ENCODE data around the gene KLHL29. TPM values are rescaled to one million over a fixed set of nuclear protein-coding genes. Genes with fewer than 3 reads are reported as not detected.
A peak's percentile ranks its signal among the peaks of the same experiment; 100 is the strongest.

Gene KLHL29
- polyA plus RNA-seq, 3 donors: 8.5 to 10.0 (median 8.8) TPM

DNA sequence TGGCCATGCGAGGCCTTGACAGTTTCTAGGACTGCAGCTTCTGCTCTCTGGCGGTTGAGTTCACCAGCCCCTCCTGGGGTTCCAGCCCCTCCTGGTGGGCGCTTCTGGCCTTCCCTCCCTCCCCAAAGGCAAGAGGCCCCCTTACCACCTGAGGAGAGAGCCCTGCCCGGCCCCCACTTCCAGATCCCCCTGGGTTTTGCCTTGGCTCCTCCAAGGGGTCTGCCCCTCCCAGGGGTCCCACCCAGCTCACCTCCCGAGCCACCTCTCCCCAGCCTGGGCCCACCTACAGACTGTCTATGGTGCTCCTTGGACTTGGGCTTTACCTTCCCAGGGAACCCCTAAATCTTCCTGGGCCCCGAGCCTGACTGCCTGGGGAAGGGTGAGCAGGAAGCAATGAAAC, 277.5 kb downstream of the KLHL29 start:
- DNase-seq (ENCODE audit: low read depth in 3 of 3, low spot score in 2 of 3): no peak

DNA sequence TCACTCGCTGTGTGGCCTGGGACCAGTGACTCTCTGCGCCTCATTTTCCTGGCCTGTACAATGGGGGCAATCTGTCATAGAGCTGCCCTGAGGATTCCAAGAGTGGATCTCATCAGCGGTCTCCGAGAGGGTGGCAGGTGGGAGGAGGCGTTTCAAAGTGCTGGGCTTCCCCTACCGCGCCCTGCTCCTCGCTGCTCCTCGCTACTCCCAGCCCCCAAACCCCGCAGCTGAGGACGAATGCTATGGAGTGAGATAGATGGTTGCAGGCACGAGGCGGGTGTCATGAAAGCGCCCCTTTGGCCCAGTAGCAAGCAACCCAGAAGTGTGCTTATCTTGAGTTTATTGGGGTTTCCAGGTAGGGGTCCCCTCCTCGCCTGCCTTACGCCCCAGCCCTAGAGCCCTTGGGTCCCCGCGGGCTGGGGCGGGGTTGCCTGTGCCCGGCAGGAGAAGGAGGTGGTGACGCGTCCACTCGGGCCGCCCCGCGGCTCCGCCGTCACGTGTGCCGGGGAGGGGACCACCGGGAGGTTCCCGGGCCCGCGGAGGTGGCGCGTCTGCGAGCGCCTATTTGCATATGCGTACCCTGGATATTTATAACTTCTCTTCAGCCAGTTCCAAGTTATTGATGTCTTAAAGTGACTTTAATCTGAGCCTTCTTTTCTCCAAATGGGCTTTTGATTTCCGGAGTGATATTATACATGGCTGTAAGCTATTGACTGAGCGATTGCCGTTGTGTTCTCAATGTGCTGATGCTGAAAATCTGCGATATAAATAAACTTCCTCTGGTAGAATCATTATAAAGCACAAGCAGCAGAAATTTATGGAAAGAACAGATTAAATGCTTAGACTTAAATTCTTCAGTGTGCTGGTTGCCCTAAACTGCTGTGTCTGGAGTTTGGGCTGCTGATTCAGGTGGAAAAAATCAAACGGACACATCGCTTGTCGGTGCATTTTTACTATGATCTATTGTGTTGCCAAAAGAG, 278.3 kb downstream of the KLHL29 start:
- DNase-seq (ENCODE audit: low read depth in 3 of 3, low spot score in 2 of 3): no peak

DNA sequence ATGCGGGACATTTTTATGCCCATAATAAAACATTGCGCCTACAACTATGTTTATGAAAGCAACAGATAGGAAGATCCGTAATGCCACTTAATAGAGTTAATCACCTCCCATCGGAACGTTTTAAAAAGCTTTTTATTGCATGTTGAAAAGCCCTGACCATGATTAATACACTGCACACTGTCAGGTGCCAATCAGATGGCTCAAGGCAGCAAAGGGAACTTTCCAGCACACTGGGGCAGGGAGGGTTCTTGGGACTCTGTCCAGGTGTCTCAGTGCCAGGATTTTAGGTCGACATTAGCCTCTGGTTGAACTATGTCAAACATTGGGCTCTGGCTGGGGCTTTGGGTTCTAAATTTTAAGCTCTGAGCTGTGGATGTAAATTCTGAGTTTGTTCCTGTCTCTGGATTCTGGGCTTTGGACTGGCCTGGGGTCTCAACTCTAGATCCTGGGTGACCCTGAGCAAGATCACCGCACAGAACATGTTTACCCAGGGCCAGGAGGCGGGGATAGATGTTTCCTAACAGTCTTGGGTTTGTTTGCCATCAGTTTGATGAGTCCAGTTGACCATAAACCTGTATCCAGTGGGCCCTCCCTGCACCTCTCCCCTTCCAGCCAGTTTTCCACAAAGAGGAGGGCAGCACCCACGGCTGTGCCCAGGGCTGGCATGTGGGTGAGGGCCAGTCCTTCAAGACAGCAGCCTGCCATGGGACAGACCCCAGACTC, 279.2 kb downstream of the KLHL29 start:
- no peak for DNase-seq (ENCODE audit: low read depth in 3 of 3, low spot score in 2 of 3)

GRCh38 chr2:23666241-23666979, 281.4 kb downstream of the KLHL29 start:
- DNase-seq (ENCODE audit: low read depth in 3 of 3, low spot score in 2 of 3): no peak

DNA sequence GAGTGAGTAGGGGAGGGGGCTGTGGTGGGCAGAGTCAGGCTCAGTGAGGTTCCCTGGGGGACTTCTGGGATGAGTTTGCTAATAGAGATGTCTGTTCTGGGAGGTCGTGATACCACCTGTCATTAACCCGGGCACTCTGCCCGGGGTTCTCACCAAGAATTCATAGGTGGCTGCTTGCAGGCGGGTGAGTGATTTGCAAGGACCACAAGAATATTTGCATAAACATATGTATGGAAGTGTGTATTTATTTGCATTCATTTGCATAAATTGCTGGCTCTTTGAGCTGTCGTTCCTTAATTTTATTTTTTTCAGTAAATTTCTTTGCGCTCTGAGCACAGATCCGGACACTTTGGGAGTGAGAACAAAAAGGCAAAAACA, 282.0 kb downstream of the KLHL29 start:
- no peak for DNase-seq (ENCODE audit: low read depth in 3 of 3, low spot score in 2 of 3)

- DNase-seq (ENCODE audit: low read depth in 3 of 3, low spot score in 2 of 3): no peak
These were observed 283.9 kb downstream of the KLHL29 start for GRCh38 chr2:23668756-23669304.

GRCh38 chr2:23669413-23670244, 284.6 kb downstream of the KLHL29 start:
- peak in 1 of 3 donors; percentile 62 for DNase-seq (ENCODE audit: low read depth in 3 of 3, low spot score in 2 of 3)

DNA sequence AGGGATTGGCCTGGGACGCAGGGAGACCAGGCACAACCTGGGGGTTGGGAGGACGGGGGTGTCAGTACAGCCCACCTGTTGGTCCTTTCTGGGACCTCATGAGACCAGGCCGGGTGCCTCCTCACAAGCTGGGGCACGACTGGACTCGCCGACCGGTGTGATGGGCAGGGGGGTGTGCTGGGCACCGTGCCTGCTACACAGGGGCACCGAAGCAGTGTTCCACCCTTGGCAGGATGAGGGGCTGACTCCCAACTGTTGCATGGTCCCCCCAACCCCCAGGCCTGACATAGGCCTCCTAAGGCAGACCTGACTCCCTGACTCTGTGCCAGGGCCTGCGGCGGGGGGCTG, 285.2 kb downstream of the KLHL29 start:
- no peak for DNase-seq (ENCODE audit: low read depth in 3 of 3, low spot score in 2 of 3)

DNA sequence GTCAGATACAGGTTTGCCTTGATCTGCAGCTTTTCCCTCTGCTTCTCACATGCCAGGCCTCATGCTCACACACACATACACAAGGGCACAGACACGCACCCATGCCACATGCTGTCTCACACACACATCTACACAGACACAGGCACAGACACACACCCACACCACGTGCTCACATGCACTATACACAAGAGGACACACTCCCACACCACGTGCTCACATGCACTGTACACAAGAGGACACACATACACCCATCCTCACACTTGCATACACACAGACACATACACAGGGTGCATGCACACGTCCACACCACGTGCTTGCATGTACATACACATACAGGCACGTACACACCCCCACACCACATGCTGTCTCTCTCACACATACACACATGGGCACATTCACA, 288.1 kb downstream of the KLHL29 start:
- no peak for DNase-seq (ENCODE audit: low read depth in 3 of 3, low spot score in 2 of 3)

GRCh38 chr2:23673830-23674679, 289.1 kb downstream of the KLHL29 start:
- DNase-seq (ENCODE audit: low read depth in 3 of 3, low spot score in 2 of 3): no peak

DNA sequence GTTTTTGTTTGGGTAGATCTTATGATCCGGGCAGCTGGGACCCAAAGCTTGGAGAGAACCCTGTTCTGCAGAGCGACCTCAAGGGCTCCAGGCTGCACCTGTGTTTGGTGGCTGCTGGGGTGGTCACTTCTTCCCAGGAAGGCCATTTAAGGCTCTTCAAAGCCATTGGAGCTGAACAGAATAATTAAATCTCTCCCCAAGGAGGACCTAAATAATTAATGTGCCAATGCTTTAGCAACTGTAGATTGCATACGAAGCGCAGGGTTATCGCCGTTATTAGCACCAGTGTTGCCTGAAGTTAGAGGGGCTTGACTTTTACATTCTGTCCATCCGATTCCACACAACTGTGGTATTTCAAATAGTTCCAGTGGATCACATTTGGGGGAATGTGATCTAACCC, 290.5 kb downstream of the KLHL29 start:
- no peak for DNase-seq (ENCODE audit: low read depth in 3 of 3, low spot score in 2 of 3)

DNA sequence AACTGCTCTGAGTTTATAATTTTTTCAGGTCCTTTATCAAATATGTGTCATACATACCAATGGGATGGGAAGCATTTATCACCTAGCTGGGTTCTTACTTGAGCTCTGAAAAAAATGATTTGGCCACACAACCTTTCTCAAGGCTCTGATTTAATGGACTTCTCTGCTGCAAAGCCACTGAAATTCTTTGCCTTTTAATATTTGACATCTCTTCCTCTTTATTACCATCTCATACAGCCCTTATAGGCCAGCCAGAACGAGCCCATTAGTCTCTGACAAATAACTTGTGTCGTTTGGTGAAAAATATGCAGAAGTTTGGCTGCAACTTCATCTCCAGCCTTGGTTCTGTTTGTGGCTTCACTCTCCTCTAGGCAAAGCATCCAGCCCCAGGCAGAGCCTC, 292.9 kb downstream of the KLHL29 start:
- no peak for DNase-seq (ENCODE audit: low read depth in 3 of 3, low spot score in 2 of 3)

DNA sequence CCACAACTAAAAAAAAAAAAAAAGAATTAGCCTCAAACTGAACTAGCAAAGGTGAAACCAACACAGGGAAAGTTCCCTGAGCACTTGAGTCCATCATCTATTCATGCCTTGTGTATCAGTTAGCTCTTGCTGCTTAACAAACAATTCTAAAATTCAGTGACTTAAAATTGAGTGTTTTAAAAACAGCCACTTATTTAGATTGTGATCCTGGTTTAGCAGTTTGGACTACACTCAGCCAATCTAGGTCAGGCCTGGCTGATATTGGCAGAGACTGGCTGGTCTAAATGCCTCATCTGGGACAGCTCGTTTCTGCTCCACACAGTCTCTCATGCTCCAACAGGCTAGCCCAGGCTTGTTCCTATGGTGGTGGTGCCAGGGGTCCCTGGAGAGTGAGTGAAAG, 294.1 kb downstream of the KLHL29 start:
- no peak for DNase-seq (ENCODE audit: low read depth in 3 of 3, low spot score in 2 of 3)

- DNase-seq (ENCODE audit: low read depth in 3 of 3, low spot score in 2 of 3): no peak
These were observed 296.0 kb downstream of the KLHL29 start for GRCh38 chr2:23680951-23681350.

DNA sequence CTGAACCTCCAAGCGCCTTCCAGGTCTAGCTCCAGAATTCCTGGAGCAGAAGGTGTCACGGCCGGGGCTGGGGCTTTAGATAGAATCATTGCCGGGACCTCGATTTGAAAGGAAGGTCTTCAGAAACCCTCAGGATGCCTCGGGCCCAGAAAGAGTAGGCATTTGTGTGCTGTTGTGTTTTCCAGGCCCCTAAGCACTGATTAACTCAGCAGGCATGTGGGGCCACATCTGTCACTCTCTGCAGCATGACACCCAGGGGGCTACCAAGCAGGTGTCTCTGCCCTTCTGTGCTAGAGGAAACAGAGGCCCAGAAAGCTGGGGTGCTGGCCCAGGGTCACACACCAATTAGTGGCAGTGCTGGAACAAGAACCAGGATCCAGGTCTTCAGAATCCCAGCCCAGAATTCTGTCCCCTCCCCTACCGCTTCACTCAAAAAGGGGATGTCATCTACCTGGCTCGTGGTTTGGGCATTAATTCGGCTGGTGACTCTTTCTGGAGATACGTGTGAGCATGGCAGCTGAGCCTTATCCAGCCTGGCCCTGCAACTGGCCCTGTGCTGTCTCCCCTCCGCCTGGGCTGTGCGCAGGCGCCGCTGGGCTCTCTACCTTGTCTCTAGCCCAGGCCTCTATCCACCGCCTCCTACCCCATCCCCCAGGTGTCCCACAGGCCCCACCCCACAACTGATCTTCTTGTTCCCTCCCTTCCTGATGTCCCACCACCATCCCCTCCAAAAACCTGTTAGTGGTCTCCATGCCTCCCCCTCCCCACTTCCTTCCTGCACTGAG, 296.6 kb downstream of the KLHL29 start:
- DNase-seq (ENCODE audit: low read depth in 3 of 3, low spot score in 2 of 3): no peak

DNA sequence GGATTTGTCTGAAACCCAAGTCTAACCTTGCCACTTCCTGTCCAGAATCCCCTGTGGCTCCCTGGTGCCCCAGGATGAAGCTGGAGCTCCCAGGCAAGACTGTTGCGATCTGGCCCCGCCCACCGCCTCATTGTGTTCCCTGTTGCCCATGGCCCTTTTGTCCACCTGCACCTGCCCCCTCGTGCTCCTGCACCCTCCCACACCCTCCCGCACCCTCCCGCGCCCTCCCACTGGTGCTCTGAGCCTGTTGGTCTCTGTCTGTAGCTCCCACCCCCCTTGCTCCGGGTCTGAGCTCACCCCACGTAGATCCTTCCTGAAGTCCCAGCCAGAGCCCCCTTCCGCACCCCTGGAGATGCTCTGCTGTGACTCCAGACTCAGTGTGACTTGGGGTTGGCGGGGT, 297.5 kb downstream of the KLHL29 start:
- DNase-seq (ENCODE audit: low read depth in 3 of 3, low spot score in 2 of 3): no peak

- DNase-seq (ENCODE audit: low read depth in 3 of 3, low spot score in 2 of 3): no peak
These were observed 298.0 kb downstream of the KLHL29 start for GRCh38 chr2:23683001-23683400.

GRCh38 chr2:23684395-23685176, 299.6 kb downstream of the KLHL29 start:
- no peak for DNase-seq (ENCODE audit: low read depth in 3 of 3, low spot score in 2 of 3)

All from right renal cortex interstitium (tissue), 3 donors.